Tibial nerve (tissue), 4 donors: ENCODE measurements around the gene FOXI1. TPM values are rescaled to one million over a fixed set of nuclear protein-coding genes. Genes with fewer than 3 reads are reported as not detected.

ENCODE experiments used
- DNase-seq, 2 donors: peaks; one replicate each; pipeline ENCODE4 v3.0.0-alpha.2; 2019; ENCODE audit warnings: low spot score in 2 of 2
- H3K27ac ChIP-seq, 4 donors: fragments of 200-600 bp; sonication (generic) in 3 of 4; one replicate each; pipeline ENCODE4 v1.5.1; 2017 to 2019; ENCODE audit warnings: mild to moderate bottlenecking in 1 of 4
- H3K27me3 ChIP-seq, 2 donors: fragments of 200-600 bp; sonication (generic) in 1 of 2; one replicate each; pipeline versions ENCODE4 v1.5.1 to v1.6.0; 2017 to 2019
- H3K36me3 ChIP-seq, 3 donors: fragments of 200-600 bp; sonication (generic); one replicate each; pipeline ENCODE4 v1.5.1; 2018 to 2019
- H3K4me1 ChIP-seq, 4 donors: fragments of 200-600 bp; sonication (generic) in 3 of 4; one replicate each; pipeline ENCODE4 v1.5.1; 2017 to 2019
- H3K4me3 ChIP-seq, 4 donors: fragments of 200-600 bp; sonication (generic) in 3 of 4; one replicate each; pipeline ENCODE4 v1.5.1; 2017 to 2019; ENCODE audit warnings: mild to moderate bottlenecking in 1 of 4, moderate library complexity in 1 of 4
- H3K9me3 ChIP-seq, 4 donors: fragments of 200-600 bp; sonication (generic) in 3 of 4; one replicate each; pipeline ENCODE4 v1.5.1; 2017 to 2019
- EP300 ChIP-seq, 2 donors: sonication (generic); formaldehyde crosslinking; IDR thresholded peaks; one replicate each; pipeline ENCODE4 v1.6.1; 2017; ENCODE audit warnings: antibody characterized with exemption in 2 of 2, mild to moderate bottlenecking in 1 of 2
- POLR2A ChIP-seq, 2 donors: fragments of 450-650 bp; IDR thresholded peaks; one replicate each; pipeline ENCODE4 v1.6.1; 2017; ENCODE audit warnings: antibody characterized with exemption in 2 of 2, mild to moderate bottlenecking in 2 of 2, moderate library complexity in 2 of 2
- WGBS, 2 donors: methylation state at CpG; one replicate each; pipeline ENCODE4 v1.1.5; 2018; 5-methylcytosine and 5-hydroxymethylcytosine counted together
- total RNA-seq, 4 donors: library from RNA; depleted of rRNA; stranded (reverse); fragments of >200 nt; gene quantifications; one replicate each; pipeline ENCODE4 v1.1.0, GENCODE V29; 2016
- TF ChIP-seq, protein P1 (sequence below), 5 experiments: fragments of 200-600 bp in 3 of 5; fragments of 450-650 bp in 2 of 5; sonication (generic) in 3 of 5; IDR thresholded peaks; one replicate each; pipeline ENCODE4 v1.5.1; 2016 to 2019; ENCODE audit warnings: antibody characterized with exemption in 5 of 5, mild to moderate bottlenecking in 3 of 5, moderate library complexity in 2 of 5

The FOXI1 gene
- under 1 TPM in 1 of 4 donors, not detected in 3; 0.44 TPM for total RNA-seq

DNA sequence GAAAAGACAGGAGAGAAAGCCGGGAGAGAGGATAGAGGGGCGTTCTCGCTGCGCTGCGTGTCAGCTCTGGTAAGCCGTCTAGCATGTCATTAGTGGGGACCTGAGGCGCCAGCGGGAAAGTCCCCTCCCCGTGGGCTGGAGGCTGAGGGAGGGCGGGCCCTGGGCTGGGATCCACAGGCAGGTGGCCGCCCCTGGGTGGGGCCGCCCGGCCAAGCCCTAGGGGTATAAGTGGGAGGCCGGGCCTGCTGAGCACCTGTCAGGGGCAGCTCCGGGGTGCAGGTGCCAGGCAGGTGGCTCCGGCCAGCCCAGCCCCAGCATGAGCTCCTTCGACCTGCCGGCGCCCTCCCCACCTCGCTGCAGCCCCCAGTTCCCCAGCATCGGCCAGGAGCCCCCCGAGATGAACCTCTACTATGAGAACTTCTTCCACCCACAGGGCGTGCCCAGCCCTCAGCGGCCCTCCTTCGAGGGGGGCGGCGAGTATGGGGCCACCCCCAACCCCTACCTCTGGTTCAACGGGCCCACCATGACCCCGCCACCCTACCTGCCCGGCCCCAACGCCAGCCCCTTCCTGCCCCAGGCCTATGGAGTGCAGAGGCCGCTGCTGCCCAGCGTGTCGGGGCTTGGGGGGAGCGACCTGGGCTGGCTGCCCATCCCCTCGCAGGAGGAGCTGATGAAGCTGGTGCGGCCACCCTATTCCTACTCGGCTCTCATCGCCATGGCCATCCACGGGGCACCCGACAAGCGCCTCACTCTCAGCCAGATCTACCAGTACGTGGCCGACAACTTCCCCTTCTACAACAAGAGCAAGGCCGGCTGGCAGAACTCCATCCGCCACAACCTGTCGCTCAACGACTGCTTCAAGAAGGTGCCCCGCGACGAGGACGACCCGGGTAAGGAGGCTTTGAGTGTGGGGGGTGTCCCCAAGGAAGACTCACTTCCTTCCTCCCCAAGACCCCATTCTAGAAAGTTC lies at the start of gene FOXI1:
FOXI1 (plus strand) TSS at position 256 of the 970 bp plus-strand sequence; CDS start at position 317, 61 bp downstream.
- Histone ChIP-seq H3K4me3 (no peak within 1 kb of the TSS), H3K9me3 (no peaks in the 10 kb centered on the region), H3K27ac (no peak within 1 kb of the TSS), H3K4me1 (no peaks in the 10 kb centered on the region), H3K27me3 (no peaks in the 10 kb centered on the region), H3K36me3 (no peaks in the 10 kb centered on the region)
- TF ChIP-seq, protein P1, sequence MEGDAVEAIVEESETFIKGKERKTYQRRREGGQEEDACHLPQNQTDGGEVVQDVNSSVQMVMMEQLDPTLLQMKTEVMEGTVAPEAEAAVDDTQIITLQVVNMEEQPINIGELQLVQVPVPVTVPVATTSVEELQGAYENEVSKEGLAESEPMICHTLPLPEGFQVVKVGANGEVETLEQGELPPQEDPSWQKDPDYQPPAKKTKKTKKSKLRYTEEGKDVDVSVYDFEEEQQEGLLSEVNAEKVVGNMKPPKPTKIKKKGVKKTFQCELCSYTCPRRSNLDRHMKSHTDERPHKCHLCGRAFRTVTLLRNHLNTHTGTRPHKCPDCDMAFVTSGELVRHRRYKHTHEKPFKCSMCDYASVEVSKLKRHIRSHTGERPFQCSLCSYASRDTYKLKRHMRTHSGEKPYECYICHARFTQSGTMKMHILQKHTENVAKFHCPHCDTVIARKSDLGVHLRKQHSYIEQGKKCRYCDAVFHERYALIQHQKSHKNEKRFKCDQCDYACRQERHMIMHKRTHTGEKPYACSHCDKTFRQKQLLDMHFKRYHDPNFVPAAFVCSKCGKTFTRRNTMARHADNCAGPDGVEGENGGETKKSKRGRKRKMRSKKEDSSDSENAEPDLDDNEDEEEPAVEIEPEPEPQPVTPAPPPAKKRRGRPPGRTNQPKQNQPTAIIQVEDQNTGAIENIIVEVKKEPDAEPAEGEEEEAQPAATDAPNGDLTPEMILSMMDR (IDR thresholded peaks at IDR 0.05) = no peak
- no peak for TF ChIP-seq POLR2A (IDR thresholded peaks at IDR 0.05)
- TF ChIP-seq EP300 (IDR thresholded peaks at IDR 0.05) = no peak
- WGBS, 2 donors = 74 to 83% methylated on average over 33 to 45 of the region's 53 CpGs
- DNase-seq = no peak

DNA sequence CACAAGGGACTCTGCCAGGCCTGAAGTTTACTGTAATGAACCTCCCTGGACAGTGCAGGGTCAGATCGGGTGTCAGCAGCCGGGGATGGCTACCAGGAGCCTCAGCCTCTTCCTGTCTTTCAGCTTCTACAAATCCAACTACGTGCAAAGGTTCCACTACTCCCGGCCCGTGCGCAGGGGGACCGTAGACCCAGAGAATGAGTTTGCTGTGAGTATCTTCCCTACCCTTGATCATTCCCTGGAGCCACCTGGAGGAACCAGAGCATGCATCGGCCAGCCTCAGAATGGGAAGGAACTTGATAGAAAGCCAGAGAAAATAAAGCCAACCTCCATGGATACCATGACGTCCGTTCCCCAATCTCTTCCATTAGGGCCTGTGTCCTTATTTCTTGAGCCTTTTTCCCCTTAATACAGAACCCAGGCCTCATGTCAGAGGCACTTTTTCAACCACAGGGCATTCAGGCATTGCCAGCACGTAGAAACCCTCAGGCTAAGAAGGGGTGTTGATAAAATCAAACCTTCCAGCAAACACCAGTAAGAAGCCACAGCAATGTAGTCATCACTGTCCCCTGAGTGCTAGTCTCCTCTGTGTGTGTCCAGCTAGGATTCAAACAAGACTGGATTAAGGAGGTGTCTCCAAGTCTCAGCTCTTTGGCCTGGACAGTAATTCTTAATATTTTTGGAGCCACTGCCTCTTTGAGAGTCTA lies 49.0 kb upstream of the FOXI1 start:
- H3K27me3 ChIP-seq = no peaks in the 10 kb centered on the region
- H3K36me3 ChIP-seq = peaks cover 0 to 12% (median 0%) of the 10 kb centered on the region in 3 donors
- TF ChIP-seq, protein P1 (IDR thresholded peaks at IDR 0.05) = no peak
- no peak for TF ChIP-seq POLR2A (IDR thresholded peaks at IDR 0.05)
- no peak for TF ChIP-seq EP300 (IDR thresholded peaks at IDR 0.05)
- 81 to 83% methylated on average over 11 of the region's 11 CpGs for WGBS, 2 donors
- H3K4me3 ChIP-seq = no peak overlapping the region
- peaks cover 0 to 16% (median 0%) of the 10 kb centered on the region in 4 donors for H3K9me3 ChIP-seq
- no peak for DNase-seq
- H3K4me1 ChIP-seq = no peaks in the 10 kb centered on the region
- no peak overlapping the region for H3K27ac ChIP-seq

DNA sequence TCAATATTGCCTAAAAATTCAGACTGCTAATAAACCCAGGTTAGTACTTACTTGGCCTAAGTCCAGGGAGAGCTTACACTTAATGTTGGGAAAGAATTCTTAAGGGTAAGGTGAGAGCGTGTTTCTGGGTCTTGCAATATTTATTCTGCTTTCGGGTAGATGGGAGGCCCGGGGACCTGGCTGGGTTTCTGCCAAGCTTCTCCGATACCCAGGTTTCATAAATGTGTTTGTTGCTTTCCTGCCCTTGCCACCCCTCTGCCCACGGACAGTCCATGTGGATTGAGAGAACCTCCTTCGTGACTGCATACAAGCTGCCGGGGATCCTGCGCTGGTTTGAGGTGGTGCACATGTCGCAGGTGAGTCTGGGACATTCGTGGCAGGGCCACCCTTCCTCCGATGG lies 48.4 kb upstream of the FOXI1 start:
- Histone ChIP-seq H3K9me3 (peaks cover 0 to 16% (median 0%) of the 10 kb centered on the region in 4 donors), H3K27ac (no peak overlapping the region), H3K27me3 (no peaks in the 10 kb centered on the region), H3K4me1 (no peaks in the 10 kb centered on the region), H3K36me3 (peaks cover 0 to 12% (median 0%) of the 10 kb centered on the region in 3 donors), H3K4me3 (no peak overlapping the region)
- DNase-seq = no peak
- 63 to 70% methylated on average over 11 of the region's 11 CpGs for WGBS, 2 donors
- TF ChIP-seq POLR2A (IDR thresholded peaks at IDR 0.05) = no peak
- TF ChIP-seq, protein P1 (IDR thresholded peaks at IDR 0.05) = no peak
- no peak for TF ChIP-seq EP300 (IDR thresholded peaks at IDR 0.05)

DNA sequence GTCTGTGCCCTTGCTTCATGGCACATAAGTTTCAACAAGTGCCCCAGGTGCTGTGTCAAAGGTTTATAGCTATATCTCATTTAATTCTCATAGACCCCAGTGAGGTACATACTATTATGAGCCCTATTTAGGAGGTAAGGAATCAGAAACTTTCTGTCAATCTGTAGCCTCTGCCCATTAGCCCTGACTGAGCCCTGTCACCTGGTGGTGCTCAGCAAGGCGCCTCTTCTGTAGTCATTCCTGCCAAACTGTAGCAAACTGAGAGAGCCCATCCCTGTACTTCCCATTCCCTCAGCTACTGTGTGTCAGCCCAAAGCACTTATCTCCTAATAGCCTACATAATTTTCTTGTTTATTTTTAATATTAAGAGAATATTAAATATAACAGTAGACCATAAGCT lies 46.5 kb upstream of the FOXI1 start:
- Histone ChIP-seq H3K36me3 (peaks cover 0 to 12% (median 0%) of the 10 kb centered on the region in 3 donors), H3K4me3 (no peak overlapping the region), H3K9me3 (peaks cover 0 to 16% (median 0%) of the 10 kb centered on the region in 4 donors), H3K27ac (no peak overlapping the region), H3K4me1 (no peaks in the 10 kb centered on the region), H3K27me3 (no peaks in the 10 kb centered on the region)
- 33 to 38% methylated on average over 1 of the region's 1 CpG for WGBS, 2 donors
- TF ChIP-seq EP300 (IDR thresholded peaks at IDR 0.05) = no peak
- TF ChIP-seq, protein P1 (IDR thresholded peaks at IDR 0.05) = no peak
- no peak for TF ChIP-seq POLR2A (IDR thresholded peaks at IDR 0.05)
- DNase-seq = no peak
